Measurements from ENCODE around the gene BATF2.

The BATF2 gene

DNA sequence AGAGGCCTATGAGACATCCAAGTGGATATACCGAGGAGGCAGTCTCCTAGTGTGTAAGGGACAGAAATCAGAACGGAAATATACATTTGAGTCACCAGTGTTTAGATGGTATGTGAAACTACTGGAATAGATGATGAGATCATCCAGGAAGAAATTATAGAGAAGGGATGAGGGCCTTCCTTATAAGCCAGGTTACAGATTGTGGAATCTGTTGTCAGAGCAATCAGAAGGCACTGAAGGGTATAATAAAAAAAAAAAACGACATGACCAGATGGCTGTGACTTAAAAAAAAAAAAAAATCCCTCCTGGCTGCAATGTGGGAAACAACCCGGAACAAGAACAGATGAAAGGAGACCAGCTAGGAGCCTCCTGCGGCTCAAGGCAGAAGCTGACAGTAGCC, 27.6 kb downstream of the BATF2 start:
- peak; percentile 48 for DNase-seq (ENCODE audit: low spot score)

DNA sequence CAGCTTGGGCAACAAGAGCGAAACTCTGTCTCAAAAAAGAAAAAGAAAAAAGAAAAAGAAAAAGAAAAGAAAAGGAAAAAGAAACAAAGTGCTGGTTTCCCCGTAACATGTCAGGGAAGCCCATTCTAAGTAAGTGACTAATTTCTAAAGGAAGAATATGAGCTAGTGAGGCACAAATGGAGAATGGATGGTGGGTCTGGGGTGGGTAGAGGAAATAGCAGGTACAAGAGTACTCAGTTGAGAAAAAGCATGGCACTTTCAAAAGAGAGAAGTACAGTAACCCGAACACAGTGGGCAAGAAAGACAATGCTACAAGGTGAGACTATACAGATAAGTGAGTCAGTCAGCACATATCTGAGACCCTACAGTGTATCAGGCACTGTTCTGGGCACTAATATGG, 29.4 kb downstream of the BATF2 start:
- no peak for DNase-seq (ENCODE audit: low spot score)

DNA sequence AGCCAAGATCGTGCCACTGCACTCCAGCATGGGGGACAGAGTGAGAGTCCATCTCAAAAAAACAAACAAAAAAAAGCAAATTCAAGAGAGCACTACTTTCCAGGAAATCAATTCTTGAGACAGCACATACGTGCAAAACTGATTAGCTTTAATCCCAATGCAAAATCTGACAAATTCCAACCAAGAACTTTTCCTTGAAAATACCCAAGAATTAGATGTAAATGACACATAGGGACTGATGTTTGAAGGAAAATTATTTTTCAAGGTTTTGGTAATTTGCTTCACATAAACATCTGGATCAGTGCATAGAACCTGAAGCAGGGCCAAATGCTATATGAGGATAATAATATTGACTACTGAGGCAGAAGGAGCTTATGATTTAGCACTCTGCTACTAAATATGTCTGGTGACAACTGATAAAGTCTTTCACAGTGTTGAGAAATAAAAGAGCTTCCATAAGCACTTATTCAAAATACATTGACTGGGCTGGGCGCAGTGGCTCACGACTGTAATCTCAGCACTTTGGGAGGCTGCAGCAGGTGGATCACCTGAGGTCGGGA, 33.6 kb downstream of the BATF2 start:
- no peak for DNase-seq (ENCODE audit: low spot score)

GRCh38 chr11:64960719-64961118, 36.1 kb downstream of the BATF2 start:
- DNase-seq (ENCODE audit: low spot score): no peak

DNA sequence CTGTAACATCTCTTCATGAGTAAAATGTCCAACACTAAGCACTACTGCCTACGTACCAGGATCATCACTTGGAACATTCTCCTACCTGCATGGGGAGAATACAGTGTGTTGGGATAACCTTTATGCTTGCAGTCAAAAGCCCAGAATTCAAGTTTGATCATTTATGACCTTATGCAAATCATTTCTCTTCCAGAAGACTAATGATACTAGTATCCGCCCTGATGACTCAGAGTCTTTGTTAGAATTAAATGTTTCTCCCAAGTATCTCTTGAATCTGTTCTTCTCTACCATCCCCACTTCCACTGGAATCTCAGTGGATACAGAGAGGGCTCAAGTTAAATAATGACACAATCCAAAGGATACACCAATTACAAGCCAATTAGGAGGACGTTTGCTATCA, 37.3 kb downstream of the BATF2 start:
- no peak for DNase-seq (ENCODE audit: low spot score)

DNA sequence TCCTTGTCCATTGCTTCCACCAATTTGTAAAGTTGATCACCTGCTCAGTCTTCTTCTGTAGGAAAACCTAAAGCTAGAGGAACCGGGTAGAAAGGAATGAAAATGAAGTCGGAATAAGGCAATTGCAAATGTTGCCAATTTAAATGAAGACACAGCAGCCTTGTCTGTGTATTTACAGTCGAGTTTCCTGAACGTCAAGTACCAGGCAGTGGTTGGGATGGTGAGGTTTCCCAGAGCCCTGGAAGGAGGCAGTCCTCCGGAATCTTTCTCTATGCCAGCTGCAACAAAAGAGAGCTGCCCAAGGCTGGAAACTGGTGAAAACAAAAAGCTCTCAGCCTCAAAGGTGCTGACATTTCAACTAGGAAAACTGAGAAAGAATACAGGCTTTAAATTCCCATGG, 42.6 kb downstream of the BATF2 start:
- DNase-seq (ENCODE audit: low spot score): no peak

DNA sequence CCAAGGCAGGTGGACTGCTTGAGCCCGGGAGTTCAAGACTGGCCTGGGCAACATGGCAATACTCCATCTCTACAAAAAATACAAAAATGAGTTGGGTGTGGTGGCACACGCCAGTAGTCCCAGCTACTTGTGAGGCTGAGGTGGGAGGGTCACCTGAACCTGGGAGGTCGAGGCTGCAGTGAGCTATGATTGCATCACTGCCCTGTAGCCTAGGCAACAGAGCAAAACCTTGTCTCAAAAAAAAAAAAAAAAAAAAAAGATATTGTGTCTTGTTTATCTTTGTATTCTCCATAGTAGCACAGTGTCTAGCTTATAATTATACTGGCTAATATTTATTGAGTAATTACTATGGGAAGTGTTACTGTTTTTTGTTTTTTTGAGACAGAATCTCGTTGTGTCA, 45.2 kb downstream of the BATF2 start:
- no peak for DNase-seq (ENCODE audit: low spot score)

- DNase-seq (ENCODE audit: low spot score): no peak
Observed at GRCh38 chr11:64947208-64947814, 49.5 kb downstream of the BATF2 start.
